HCT116 (cell line): ENCODE results near the gene IL19. TPM values are rescaled to one million over a fixed set of nuclear protein-coding genes. Genes with fewer than 3 reads are reported as not detected.

Source experiments
- ATAC-seq: fragments of 200-7000 bp; cut with Tn5 transposase; 2 replicates; pipeline ENCODE4 v1.9.1; 2020; ENCODE audit warnings: mild to moderate bottlenecking, moderate library complexity
- BruUV-seq: library from RNA; stranded (reverse); fragments of 400-500 nt; replicated peaks from 2 replicates; lab custom pipeline; 2021; lab: Mats Ljungman, UMichigan
- CTCF ChIA-PET: fragments of 300-600 bp; sonication (Branson Sonifier 250); formaldehyde crosslinking; loops from one replicate; lab custom pipeline; 2021; ENCODE audit warnings: antibody characterized with exemption; lab: Charles Lee
- POLR2A ChIA-PET: fragments of 300-600, 350-600 bp; sonication (Branson Sonifier 250); formaldehyde crosslinking; loops from one replicate; lab custom pipeline; 2021; ENCODE audit warnings: antibody characterized with exemption; lab: Charles Lee
- RAD21 ChIA-PET, 2 experiments: fragments of 300-600 bp; sonication (Branson Sonifier 250); formaldehyde crosslinking; loops; one replicate each; lab custom pipeline; 2023; ENCODE audit warnings: low total read pairs in 2 of 2; ENCODE audit not compliant: uncharacterized antibody in 2 of 2, unreplicated experiment in 2 of 2, low non-redundant PET in 1 of 2; lab: Charles Lee
- DNase-seq: peaks from one replicate; pipeline ENCODE4 v3.0.0-alpha.2; 2010; ENCODE audit warnings: low read depth, low spot score
- H2AFZ ChIP-seq: fragments of 200-600 bp; shearing (Covaris generic), sonication (generic); 2 replicates; pipeline ENCODE4 v1.6.1; 2017; ENCODE audit warnings: low read depth, mixed run types, mixed read lengths, antibody characterized with exemption, low read length; ENCODE audit not compliant: poor library complexity, severe bottlenecking
- H3K27ac ChIP-seq: 2 replicates; pipeline ENCODE4 v1.5.1; 2012; ENCODE audit warnings: low read depth, low read length
- H3K27me3 ChIP-seq: fragments of 200-600 bp; sonication (generic); 2 replicates; pipeline ENCODE4 v1.6.1; 2016; ENCODE audit warnings: mixed run types, low read length, mixed read lengths; ENCODE audit not compliant: insufficient read depth
- H3K36me3 ChIP-seq, 2 experiments: fragments of 200-500 bp in 1 of 2; fragments of 200-600 bp in 1 of 2; sonication (Bioruptor generic) in 1 of 2; sonication (generic) in 1 of 2; 2 replicates each; pipeline versions ENCODE4 v1.5.1 to v1.6.1; 2014 to 2016; ENCODE audit warnings: low read length in 2 of 2, inconsistent platforms in 1 of 2, mixed read lengths in 1 of 2, mixed run types in 1 of 2; ENCODE audit not compliant: insufficient read depth in 2 of 2, control insufficient read depth in 1 of 2
- H3K4me1 ChIP-seq, 2 experiments: fragments of 200-600 bp in 1 of 2; sonication (generic) in 1 of 2; 2 replicates each; pipeline versions ENCODE4 v1.5.1 to v1.6.1; 2012 to 2017; ENCODE audit warnings: low read length in 2 of 2, inconsistent platforms in 1 of 2, mild to moderate bottlenecking in 1 of 2, mixed read lengths in 1 of 2, mixed run types in 1 of 2, moderate library complexity in 1 of 2; ENCODE audit not compliant: insufficient read depth in 2 of 2, control insufficient read depth in 1 of 2
- H3K4me2 ChIP-seq: fragments of 200-600 bp; sonication (generic); 2 replicates; pipeline ENCODE4 v1.6.1; 2017; ENCODE audit warnings: mixed run types, low read length, mixed read lengths
- H3K4me3 ChIP-seq, 2 experiments: fragments of 200-600 bp in 1 of 2; sonication (generic) in 1 of 2; replicated peaks in 1 of 2; 2 replicates each; pipeline ENCODE4 v1.5.1; 2011 to 2016; ENCODE audit warnings: low read length in 2 of 2, control low read depth in 1 of 2, low read depth in 1 of 2, mild to moderate bottlenecking in 1 of 2, mixed read lengths in 1 of 2, mixed run types in 1 of 2
- H3K79me2 ChIP-seq: fragments of 200-600 bp; sonication (generic); 2 replicates; pipeline ENCODE4 v1.6.1; 2017; ENCODE audit warnings: mild to moderate bottlenecking, mixed run types, low read length, moderate library complexity, mixed read lengths; ENCODE audit not compliant: insufficient read depth
- H3K9ac ChIP-seq: fragments of 200-600 bp; sonication (generic); 2 replicates; pipeline ENCODE4 v1.6.1; 2016; ENCODE audit warnings: low read length, mixed read lengths
- H3K9me2 ChIP-seq: fragments of 200-600 bp; sonication (generic), shearing (Covaris generic); 2 replicates; pipeline ENCODE4 v1.6.1; 2017; ENCODE audit warnings: mixed run types, mild to moderate bottlenecking, moderate library complexity; ENCODE audit not compliant: insufficient read depth
- H3K9me3 ChIP-seq, 2 experiments: fragments of 200-500 bp in 1 of 2; fragments of 200-600 bp in 1 of 2; sonication (Bioruptor generic) in 1 of 2; sonication (generic) in 1 of 2; 2 replicates each; pipeline ENCODE4 v1.6.1; 2014 to 2017; ENCODE audit warnings: low read length in 2 of 2, mixed read lengths in 2 of 2, inconsistent platforms in 1 of 2, low read depth in 1 of 2, mild to moderate bottlenecking in 1 of 2, mixed run types in 1 of 2, moderate library complexity in 1 of 2; ENCODE audit not compliant: control insufficient read depth in 1 of 2, insufficient read depth in 1 of 2
- H4K20me1 ChIP-seq: fragments of 200-600 bp; sonication (generic), shearing (Covaris generic); 2 replicates; pipeline ENCODE4 v1.6.1; 2017; ENCODE audit warnings: mixed run types, mild to moderate bottlenecking, moderate library complexity; ENCODE audit not compliant: insufficient read depth
- CBX3 ChIP-seq: IDR thresholded peaks from 2 replicates; pipeline ENCODE4 v1.6.1; 2012; ENCODE audit warnings: low read depth
- CEBPB ChIP-seq: IDR thresholded peaks from 2 replicates; pipeline ENCODE4 v1.6.1; 2012; ENCODE audit warnings: low read depth
- EGR1 ChIP-seq: IDR thresholded peaks from 2 replicates; pipeline ENCODE4 v1.6.1; 2012; ENCODE audit warnings: low read depth
- FOSL1 ChIP-seq: IDR thresholded peaks from 2 replicates; pipeline ENCODE4 v1.6.1; 2012; ENCODE audit warnings: low read depth
- JUND ChIP-seq: IDR thresholded peaks from 2 replicates; pipeline ENCODE4 v1.6.1; 2012
- POLR2A ChIP-seq: IDR thresholded peaks from 2 replicates; pipeline ENCODE4 v1.7.0; 2011; ENCODE audit warnings: borderline replicate concordance; ENCODE audit not compliant: insufficient read depth, insufficient read length; ENCODE audit errors: extremely low read depth
- POLR2AphosphoS5 ChIP-seq: IDR thresholded peaks from 2 replicates; pipeline ENCODE4 v1.6.1; 2011; ENCODE audit warnings: mild to moderate bottlenecking, low read depth, low read length, moderate library complexity
- RAD21 ChIP-seq: IDR thresholded peaks from 2 replicates; pipeline ENCODE4 v1.6.1; 2012; ENCODE audit warnings: low read depth, mild to moderate bottlenecking
- SRF ChIP-seq: IDR thresholded peaks from 2 replicates; pipeline ENCODE4 v1.6.1; 2012; ENCODE audit warnings: low read depth
- TCF7L2 ChIP-seq: IDR thresholded peaks from 2 replicates; pipeline ENCODE4 v1.7.0; 2011; ENCODE audit warnings: borderline replicate concordance, inconsistent platforms; ENCODE audit not compliant: insufficient read depth, insufficient read length; ENCODE audit errors: extremely low read depth
- ZFX ChIP-seq: fragments of 450-650 bp; IDR thresholded peaks from 2 replicates; pipeline ENCODE4 v1.6.1; 2017
- ZNF274 ChIP-seq: fragments of 200-500 bp; sonication (Bioruptor generic); IDR thresholded peaks from 2 replicates; pipeline ENCODE4 v1.6.1; 2014; ENCODE audit warnings: mild to moderate bottlenecking, low read depth, low read length, inconsistent platforms
- intact Hi-C: fragments of 100-400 bp; cut with micrococcal nuclease; formaldehyde crosslinking; loops from 2 replicates; pipeline ENCODE4 v1.10.0; 2022
- total RNA-seq: library from RNA; stranded (reverse); gene quantifications from one replicate; pipeline ENCODE4 v1.2.1, GENCODE V29; 2021; ENCODE audit not compliant: unreplicated experiment
- TF ChIP-seq, protein P1 (sequence below), 3 experiments: fragments of 200-600 bp in 1 of 3; sonication (generic) in 1 of 3; IDR thresholded peaks in 2 of 3; conservative IDR thresholded peaks in 1 of 3; 2 replicates each; pipeline ENCODE4 v1.5.1; 2012 to 2017; ENCODE audit warnings: low read depth in 2 of 3, low read length in 2 of 3, antibody characterized with exemption in 1 of 3, borderline replicate concordance in 1 of 3, control low read depth in 1 of 3, mild to moderate bottlenecking in 1 of 3, mixed read lengths in 1 of 3, mixed run types in 1 of 3, moderate library complexity in 1 of 3; ENCODE audit not compliant: insufficient read depth in 1 of 3
- TF ChIP-seq, protein P2 (sequence below): IDR thresholded peaks from 2 replicates; pipeline ENCODE4 v1.6.1; 2011; ENCODE audit warnings: mild to moderate bottlenecking, low read length, moderate library complexity; ENCODE audit not compliant: insufficient replicate concordance; ENCODE audit errors: extremely low read depth

The IL19 gene
- total RNA-seq, 1 experiment from 2014 or later = not detected

DNA sequence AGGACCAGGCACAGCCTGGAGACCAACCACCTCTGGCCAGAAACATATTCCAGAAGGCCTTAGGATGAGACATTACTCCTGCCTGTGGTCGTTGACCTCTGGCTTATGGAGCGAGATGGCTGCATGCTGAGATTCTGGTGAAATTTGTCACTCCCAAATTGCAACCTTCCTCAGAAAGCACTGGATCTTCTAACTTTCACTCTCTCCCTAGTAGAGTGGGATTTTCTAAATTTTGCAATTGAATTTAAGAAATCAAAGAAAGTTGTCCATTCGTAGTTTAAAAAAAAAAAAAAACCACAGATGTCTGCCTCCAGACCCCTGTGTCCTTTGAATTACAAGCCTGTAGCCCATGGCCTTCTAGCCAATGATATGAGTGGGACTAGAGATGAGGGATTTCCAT lies 30.3 kb downstream of the IL19 start:
- TF ChIP-seq ZFX = no peak
- BruUV-seq = no TSS peak
- ChIA-PET CTCF (interaction anchor here (4.2 kb wide), 1 partner anchor 9 kb away, joined by 19 read pairs; no protein-coding TSS in a partner anchor), RAD21 (no interaction called here), POLR2A (no interaction called here)
- Histone ChIP-seq H3K9me2 (no peaks in the 10 kb centered on the region), H3K4me1 (no peaks in the 10 kb centered on the region), H4K20me1 (no peaks in the 10 kb centered on the region), H3K4me2 (no peak overlapping the region), H3K27ac (no peak overlapping the region), H3K27me3 (peaks cover 8% of the 10 kb centered on the region; the same call in 1 of the 2 replicates), H2AFZ (no peak overlapping the region), H3K79me2 (no peaks in the 10 kb centered on the region), H3K9ac (no peak overlapping the region), H3K4me3 (no peak overlapping the region), H3K9me3 (no peaks in the 10 kb centered on the region), H3K36me3 (no peaks in the 10 kb centered on the region)
- ATAC-seq (no peak), DNase-seq (no peak)
- intact Hi-C loops = no loop called here

DNA sequence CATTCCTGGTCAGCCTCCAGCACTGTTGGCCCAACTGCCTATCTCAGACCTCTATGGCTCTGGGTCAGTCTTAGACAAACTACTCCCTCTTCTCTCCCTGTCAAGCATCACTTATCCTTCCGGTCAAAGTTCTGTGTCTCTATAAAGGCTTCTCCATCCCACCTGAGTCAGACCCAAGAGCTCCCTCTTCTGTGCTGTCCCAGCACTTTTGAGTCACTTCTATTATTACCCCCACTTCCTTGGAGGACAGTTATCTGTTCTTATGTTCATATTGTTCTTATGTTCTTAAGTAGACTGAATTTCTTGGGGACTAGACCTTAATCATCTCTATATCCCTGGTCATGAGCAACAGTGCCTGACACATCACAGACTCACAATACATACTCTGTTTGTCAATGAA lies 30.9 kb downstream of the IL19 start:
- Histone ChIP-seq H3K27ac (no peak overlapping the region), H3K9me2 (no peaks in the 10 kb centered on the region), H3K4me2 (no peak overlapping the region), H2AFZ (no peak overlapping the region), H3K9ac (no peak overlapping the region), H3K9me3 (no peaks in the 10 kb centered on the region), H3K4me3 (no peak overlapping the region), H3K79me2 (no peaks in the 10 kb centered on the region), H3K4me1 (no peaks in the 10 kb centered on the region), H3K27me3 (peaks cover 12% of the 10 kb centered on the region), H4K20me1 (no peaks in the 10 kb centered on the region), H3K36me3 (no peaks in the 10 kb centered on the region)
- DNase-seq = no peak
- intact Hi-C loops = no loop called here
- ChIA-PET RAD21 (no interaction called here), POLR2A (no interaction called here), CTCF (interaction anchor here (4.2 kb wide), 1 partner anchor 8 kb away, joined by 19 read pairs; no protein-coding TSS in a partner anchor)
- ATAC-seq = no peak
- BruUV-seq = no TSS peak
- TF ChIP-seq CEBPB (no peak), RAD21 (no peak), ZFX (no peak), JUND (no peak), POLR2A (no peak), CBX3 (no peak), EGR1 (no peak), ZNF274 (no peak), FOSL1 (no peak), SRF (no peak), TCF7L2 (no peak), POLR2AphosphoS5 (no peak)
- TF ChIP-seq, protein P1, sequence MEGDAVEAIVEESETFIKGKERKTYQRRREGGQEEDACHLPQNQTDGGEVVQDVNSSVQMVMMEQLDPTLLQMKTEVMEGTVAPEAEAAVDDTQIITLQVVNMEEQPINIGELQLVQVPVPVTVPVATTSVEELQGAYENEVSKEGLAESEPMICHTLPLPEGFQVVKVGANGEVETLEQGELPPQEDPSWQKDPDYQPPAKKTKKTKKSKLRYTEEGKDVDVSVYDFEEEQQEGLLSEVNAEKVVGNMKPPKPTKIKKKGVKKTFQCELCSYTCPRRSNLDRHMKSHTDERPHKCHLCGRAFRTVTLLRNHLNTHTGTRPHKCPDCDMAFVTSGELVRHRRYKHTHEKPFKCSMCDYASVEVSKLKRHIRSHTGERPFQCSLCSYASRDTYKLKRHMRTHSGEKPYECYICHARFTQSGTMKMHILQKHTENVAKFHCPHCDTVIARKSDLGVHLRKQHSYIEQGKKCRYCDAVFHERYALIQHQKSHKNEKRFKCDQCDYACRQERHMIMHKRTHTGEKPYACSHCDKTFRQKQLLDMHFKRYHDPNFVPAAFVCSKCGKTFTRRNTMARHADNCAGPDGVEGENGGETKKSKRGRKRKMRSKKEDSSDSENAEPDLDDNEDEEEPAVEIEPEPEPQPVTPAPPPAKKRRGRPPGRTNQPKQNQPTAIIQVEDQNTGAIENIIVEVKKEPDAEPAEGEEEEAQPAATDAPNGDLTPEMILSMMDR (IDR thresholded peaks at IDR 0.05 in 2 of 3, conservative IDR thresholded peaks at IDR 0.05 in 1 of 3; ENCODE audit: borderline replicate concordance in 1 of 3, insufficient read depth in 1 of 3, low read depth in 2 of 3, low read length in 2 of 3) = no peak
- TF ChIP-seq, protein P2, sequence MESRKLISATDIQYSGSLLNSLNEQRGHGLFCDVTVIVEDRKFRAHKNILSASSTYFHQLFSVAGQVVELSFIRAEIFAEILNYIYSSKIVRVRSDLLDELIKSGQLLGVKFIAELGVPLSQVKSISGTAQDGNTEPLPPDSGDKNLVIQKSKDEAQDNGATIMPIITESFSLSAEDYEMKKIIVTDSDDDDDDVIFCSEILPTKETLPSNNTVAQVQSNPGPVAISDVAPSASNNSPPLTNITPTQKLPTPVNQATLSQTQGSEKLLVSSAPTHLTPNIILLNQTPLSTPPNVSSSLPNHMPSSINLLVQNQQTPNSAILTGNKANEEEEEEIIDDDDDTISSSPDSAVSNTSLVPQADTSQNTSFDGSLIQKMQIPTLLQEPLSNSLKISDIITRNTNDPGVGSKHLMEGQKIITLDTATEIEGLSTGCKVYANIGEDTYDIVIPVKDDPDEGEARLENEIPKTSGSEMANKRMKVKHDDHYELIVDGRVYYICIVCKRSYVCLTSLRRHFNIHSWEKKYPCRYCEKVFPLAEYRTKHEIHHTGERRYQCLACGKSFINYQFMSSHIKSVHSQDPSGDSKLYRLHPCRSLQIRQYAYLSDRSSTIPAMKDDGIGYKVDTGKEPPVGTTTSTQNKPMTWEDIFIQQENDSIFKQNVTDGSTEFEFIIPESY = no peak
